Measurements from ENCODE around the gene PIK3AP1. TPM values are rescaled to one million over a fixed set of nuclear protein-coding genes. Genes with fewer than 3 reads are reported as not detected.

The PIK3AP1 gene
- total and polyA plus RNA-seq, 2 of the 8 experiments (the other 6 are each of a cell fraction or from before 2014, with no cell fraction given): 1.9 to 4.5 TPM

DNA sequence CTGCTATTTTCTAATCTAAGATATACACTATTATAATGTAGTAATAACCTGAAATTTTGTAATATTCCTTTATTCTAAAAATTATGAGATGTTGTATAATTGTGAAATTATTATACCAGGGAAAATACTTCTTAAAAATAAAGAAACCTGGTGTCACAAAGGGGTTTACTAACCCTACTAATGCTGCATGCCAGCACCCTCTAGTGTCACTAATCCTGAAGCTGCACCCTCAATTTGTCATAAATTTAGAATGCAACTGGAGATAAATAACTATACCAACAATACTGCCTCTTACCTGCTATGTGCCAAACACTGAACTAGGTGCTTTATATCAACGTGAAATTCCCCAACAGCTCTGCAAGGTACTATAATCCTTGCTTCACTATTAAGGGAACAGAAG lies 164.3 kb downstream of the PIK3AP1 start:
- no peak overlapping the region for H4K8ac ChIP-seq (ENCODE audit: extremely low read depth, insufficient read depth, low read length)
- H3K4ac ChIP-seq (replicated peaks; ENCODE audit: insufficient read length, low read depth, low read length): no peak overlapping the region
- FAIRE-seq (no peak), DNase-seq (ENCODE audit: low read depth in 1 of 2, low spot score in 2 of 2) (no peak)
- no peak overlapping the region for H2BK12ac ChIP-seq (ENCODE audit: low read depth, low read length)
- no peak overlapping the region for H2BK15ac ChIP-seq (ENCODE audit: low read length)
- no peak overlapping the region for H2BK5ac ChIP-seq (ENCODE audit: low read depth, low read length)
- H3K4me1 ChIP-seq (replicated peaks in 1 of 4; ENCODE audit: control insufficient read depth in 3 of 4, insufficient read depth in 4 of 4, low read length in 3 of 4): no peaks in the 10 kb centered on the region
- H3K18ac ChIP-seq (ENCODE audit: extremely low read depth, low read length): no peak overlapping the region
- H3K9me3 ChIP-seq (ENCODE audit: insufficient read depth in 2 of 2, low read depth in 1 of 2, low read length in 1 of 2): no peaks in the 10 kb centered on the region
- H3K36me3 ChIP-seq (ENCODE audit: control insufficient read depth in 2 of 4, insufficient read depth in 4 of 4, low read length in 3 of 4): peaks cover 0 to 34% (median 11%) of the 10 kb centered on the region in 4 experiments; a peak in 3 of 8 replicates
- H3K56ac ChIP-seq (replicated peaks; ENCODE audit: insufficient read length, low read depth, low read length): no peak overlapping the region
- no peak overlapping the region for H3K27ac ChIP-seq (ENCODE audit: low read depth, low read length)
- H4K91ac ChIP-seq (replicated peaks; ENCODE audit: insufficient read length, low read length): no peak overlapping the region
- no peak overlapping the region for H3K4me3 ChIP-seq (ENCODE audit: extremely low read depth in 1 of 4, insufficient read depth in 2 of 4, low read depth in 3 of 4, low read length in 4 of 4)
- no peak overlapping the region for H3K9ac ChIP-seq (replicated peaks in 1 of 4; ENCODE audit: extremely low read depth in 1 of 4, low read depth in 3 of 4, low read length in 3 of 4)
- peaks cover 1 to 2% of the 10 kb centered on the region in 2 experiments for H4K20me1 ChIP-seq (replicated peaks in 1 of 2; ENCODE audit: control insufficient read depth in 1 of 2, insufficient read depth in 2 of 2, low read length in 2 of 2)
- H4K5ac ChIP-seq (ENCODE audit: insufficient read length, low read depth, low read length): no peak overlapping the region
- H3K79me2 ChIP-seq (ENCODE audit: control insufficient read depth in 1 of 2, insufficient read depth in 2 of 2, low read length in 2 of 2): 0 out of 4 replicates have a peak, but pooled peaks cover 0 to 2% of the 10 kb centered on the region in 2 experiments
- H2AK5ac ChIP-seq (ENCODE audit: low read depth, low read length): no peak overlapping the region
- H3K23ac ChIP-seq (ENCODE audit: insufficient read length): no peak overlapping the region
- no peak overlapping the region for H2BK20ac ChIP-seq (ENCODE audit: low read length)
- no peak overlapping the region for H3K14ac ChIP-seq (ENCODE audit: insufficient read length)
- no peaks in the 10 kb centered on the region for H3K79me1 ChIP-seq (ENCODE audit: low read depth, low read length)
- ChIA-PET CTCF (ENCODE audit: partially characterized antibody) (interaction anchor here (0.6 to 2.3 kb wide), 28 partner anchors 9 to 185 kb away, joined by 3 to 18 read pairs (median 4); partner anchors contain the start of gene TLL2), POLR2A (ENCODE audit: partially characterized antibody) (interaction anchor here (1.1 to 1.3 kb wide), 2 partner anchors 43 to 115 kb away, joined by 3 to 6 read pairs; no protein-coding TSS in a partner anchor)
- H2AFZ ChIP-seq (ENCODE audit: low read length): no peak overlapping the region
- H3K23me2 ChIP-seq (ENCODE audit: low read depth, low read length): peaks cover 3% of the 10 kb centered on the region; the same call in 1 of the 2 replicates
- WGBS, 2 experiments (ENCODE audit: extremely low coverage in 1 of 2, insufficient coverage in 1 of 2, insufficient read length in 1 of 2, insufficient replicate concordance in 2 of 2, low coverage in 1 of 2, low lambda C conversion rate in 2 of 2, missing lambda C conversion rate in 1 of 2): 80% methylated on average over 1 of the region's 1 CpG; no CpG with 5 or more reads in 1 of the 2 experiments
- no peak overlapping the region for H2BK120ac ChIP-seq (replicated peaks; ENCODE audit: low read depth, low read length)
- no peak overlapping the region for H3K4me2 ChIP-seq (ENCODE audit: insufficient read depth in 1 of 2, low read depth in 2 of 2, low read length in 2 of 2)
- H3K27me3 ChIP-seq (replicated peaks in 1 of 4; ENCODE audit: control insufficient read depth in 3 of 4, extremely low read depth in 1 of 4, insufficient read depth in 3 of 4, low read length in 3 of 4): no peaks in the 10 kb centered on the region
- TF ChIP-seq PHF8 (conservative IDR thresholded peaks at IDR 0.05; ENCODE audit: low read depth, low read length): no peak
- TF ChIP-seq SAP30 (IDR thresholded peaks at IDR 0.05; ENCODE audit: insufficient read depth, insufficient replicate concordance, low read length): no peak
- no peak for TF ChIP-seq SIRT6 (IDR thresholded peaks at IDR 0.05; ENCODE audit: low read length)
- no peak for TF ChIP-seq BCL11A (IDR thresholded peaks at IDR 0.05; ENCODE audit: low read depth in 2 of 2, low read length in 2 of 2)
- TF ChIP-seq RFX5 (IDR thresholded peaks at IDR 0.05; ENCODE audit: borderline replicate concordance, low read depth, low read length): no peak
- no peak for TF ChIP-seq GTF2F1 (IDR thresholded peaks at IDR 0.05; ENCODE audit: borderline replicate concordance, low read depth, low read length)
- TF ChIP-seq, protein P1, sequence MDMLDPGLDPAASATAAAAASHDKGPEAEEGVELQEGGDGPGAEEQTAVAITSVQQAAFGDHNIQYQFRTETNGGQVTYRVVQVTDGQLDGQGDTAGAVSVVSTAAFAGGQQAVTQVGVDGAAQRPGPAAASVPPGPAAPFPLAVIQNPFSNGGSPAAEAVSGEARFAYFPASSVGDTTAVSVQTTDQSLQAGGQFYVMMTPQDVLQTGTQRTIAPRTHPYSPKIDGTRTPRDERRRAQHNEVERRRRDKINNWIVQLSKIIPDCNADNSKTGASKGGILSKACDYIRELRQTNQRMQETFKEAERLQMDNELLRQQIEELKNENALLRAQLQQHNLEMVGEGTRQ (IDR thresholded peaks at IDR 0.05; ENCODE audit: low read length): no peak
- no peak for TF ChIP-seq KDM5A (IDR thresholded peaks at IDR 0.05; ENCODE audit: low read length)
- TF ChIP-seq POLR2A (IDR thresholded peaks at IDR 0.05; ENCODE audit: control extremely low read depth in 1 of 2, low read depth in 2 of 2, low read length in 2 of 2): no peak
- 0 out of 2 replicates have a peak, but pooled peaks have one; percentile 15 for TF ChIP-seq TEAD4 (IDR thresholded peaks at IDR 0.05; ENCODE audit: low read depth, low read length)

Measured in H1 (cell line).